ENCODE data around the gene ZNF302.
A peak's percentile ranks its signal among the peaks of the same experiment; 100 is the strongest.
"Not testable (repeated sequence)": the region's sequence is repeated elsewhere in the genome, so short reads cannot be mapped to it uniquely, and the experiment has no call there.

ZNF302 gene

DNA sequence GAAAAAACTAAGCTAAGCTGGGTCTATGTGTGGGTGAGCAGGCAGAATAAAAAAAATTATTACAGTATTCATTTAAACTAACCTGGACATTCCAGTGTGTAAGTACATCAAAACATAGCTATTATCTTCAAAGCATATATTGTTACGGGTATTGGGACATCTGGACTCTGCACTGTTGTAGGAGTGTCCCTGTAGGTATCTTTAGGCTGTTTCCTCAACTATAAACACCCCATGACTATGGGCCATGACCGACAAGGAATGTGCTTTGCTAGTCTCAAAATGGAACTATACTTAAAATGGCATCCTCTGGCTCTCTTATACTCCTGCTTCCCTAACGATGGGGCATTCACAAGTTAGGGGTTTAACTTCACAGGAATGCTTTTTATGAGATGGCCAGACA is 3.9 kb upstream of the ZNF302 start:
- no peak for DNase-seq

DNA sequence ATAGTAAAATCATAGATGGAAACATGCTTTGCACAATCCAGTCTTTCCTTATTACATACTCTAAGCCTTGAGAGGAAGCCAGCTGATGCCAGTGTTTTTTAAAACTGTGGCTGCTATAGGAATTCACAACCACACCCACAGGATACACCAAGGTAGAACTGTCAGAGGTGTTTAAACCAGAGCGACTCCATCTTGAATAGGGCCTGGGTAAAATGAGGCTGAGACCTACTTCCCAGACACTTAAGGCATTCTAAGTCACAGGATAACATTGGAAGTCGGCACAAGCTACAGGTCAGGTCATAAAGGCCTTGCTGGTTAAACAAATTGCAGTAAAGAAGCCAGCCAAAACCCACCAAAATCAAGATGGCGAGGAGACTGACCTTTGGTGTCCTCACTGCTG is 2.2 kb upstream of the ZNF302 start:
- no peak for DNase-seq

DNA sequence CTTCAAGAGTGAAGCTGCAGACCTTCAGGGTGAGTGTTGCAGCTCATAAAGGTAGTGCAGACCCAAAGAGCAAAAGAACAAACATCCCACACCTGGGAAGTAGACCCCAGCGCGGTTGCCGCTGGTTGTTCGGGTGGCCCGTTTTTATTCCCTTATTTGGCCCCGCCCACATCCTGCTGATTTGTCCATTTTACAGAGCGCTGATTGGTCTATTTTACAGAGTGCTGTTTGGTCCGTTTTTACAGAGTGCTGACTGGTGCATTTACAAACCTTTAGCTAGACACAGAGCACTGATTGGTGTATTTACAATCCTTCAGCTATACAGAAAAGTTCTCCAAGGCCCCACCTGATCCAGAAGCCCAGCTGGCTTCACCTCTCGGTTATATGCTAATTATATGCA is 1.6 kb upstream of the ZNF302 start:
- no peak for DNase-seq

DNA sequence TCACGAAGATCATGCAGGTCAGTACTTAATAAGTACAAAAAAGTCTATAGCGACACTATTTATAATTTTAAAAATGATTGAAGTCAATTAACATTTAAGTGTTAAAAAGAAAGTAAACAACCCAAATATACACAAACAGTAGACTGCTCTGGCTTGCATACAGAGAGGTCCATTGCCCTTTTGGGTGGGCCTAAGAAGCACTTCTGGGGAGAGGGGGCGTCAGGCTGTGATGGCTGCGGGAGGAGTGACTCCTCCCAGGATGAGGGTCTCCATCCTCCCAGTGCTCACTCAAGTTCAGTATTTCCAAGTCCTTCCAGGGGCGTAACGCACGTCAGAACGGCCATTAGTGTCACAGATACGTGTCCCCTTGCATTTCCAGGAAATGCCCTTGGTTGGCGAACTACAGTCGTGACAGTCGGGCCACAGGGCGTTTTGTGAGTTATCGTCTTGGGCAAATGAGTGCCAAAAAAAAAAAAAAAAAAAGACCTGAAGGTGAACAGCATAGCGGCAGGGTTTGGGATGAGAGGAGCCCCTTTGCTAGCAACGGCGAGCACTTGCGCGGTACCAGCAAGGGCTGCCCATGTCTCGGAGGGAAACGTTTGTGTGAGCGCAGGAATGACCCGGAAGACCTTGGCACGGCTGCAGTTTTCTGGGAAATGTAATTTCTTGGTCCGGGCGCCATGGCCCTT is 637 bp upstream of the ZNF302 start, which contains the start of gene SCGB2B2:
TSS of gene SCGB2B2 (minus strand) at position 463 of the 689 bp plus-strand sequence. CDS start 82,596 bp downstream, outside the sequence.
- DNase-seq: no peak

DNA sequence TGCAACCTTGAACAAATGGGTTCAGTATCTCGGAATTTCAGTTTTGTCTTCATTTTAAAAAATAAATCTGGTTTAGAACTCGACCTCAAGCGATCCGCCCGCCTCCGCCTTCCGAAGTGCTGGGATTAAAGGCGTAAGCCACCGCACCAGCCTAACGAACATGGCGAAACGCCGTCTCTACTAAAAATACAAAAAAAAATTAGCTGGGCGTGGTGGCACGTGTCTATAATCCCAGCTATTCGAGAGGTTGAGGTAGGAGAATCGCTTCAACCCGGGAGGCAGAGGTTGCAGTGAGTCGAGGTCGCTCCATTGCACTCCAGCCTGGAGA is 571 bp downstream of the ZNF302 start:
- no peak for DNase-seq

DNA sequence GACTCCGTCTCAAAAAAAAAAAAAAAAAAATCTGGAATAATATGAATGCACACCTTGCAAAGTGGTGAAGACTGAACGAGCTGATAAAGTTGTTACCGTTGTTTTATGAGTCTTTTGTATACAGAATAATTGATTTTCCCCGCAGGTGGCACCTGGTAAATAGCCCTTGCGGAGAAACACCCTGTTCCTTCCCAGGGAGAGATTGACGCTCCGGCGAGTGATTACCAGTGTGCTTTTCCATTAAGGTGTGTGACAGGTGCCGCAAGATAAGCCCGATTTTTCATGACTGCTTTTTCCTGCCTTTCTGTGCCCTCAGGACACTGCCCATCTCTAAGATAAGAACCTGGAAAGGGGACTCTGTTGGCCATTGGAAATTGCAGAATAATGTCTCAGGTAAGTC is 943 bp downstream of the ZNF302 start:
- no peak for DNase-seq

DNA sequence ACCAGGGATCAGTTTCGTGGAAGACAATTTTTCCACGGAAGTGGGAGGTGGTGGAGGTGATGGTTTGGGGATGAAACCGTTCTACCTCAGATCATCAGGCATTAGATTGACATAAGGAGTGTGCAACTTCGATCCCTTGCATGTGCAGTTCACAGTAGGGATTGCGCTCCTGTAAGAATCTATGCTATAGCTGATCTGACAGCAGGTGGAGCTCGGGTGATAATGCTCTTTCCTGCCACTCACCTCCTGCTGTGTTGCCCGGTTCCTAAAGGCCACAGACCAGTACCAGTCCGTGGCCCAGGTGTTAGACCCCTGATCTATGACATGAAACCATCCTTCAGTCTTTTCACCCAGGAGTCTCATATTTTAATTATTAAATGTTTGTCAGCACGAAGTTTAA is 4.0 kb downstream of the ZNF302 start:
- DNase-seq: no peak

DNA sequence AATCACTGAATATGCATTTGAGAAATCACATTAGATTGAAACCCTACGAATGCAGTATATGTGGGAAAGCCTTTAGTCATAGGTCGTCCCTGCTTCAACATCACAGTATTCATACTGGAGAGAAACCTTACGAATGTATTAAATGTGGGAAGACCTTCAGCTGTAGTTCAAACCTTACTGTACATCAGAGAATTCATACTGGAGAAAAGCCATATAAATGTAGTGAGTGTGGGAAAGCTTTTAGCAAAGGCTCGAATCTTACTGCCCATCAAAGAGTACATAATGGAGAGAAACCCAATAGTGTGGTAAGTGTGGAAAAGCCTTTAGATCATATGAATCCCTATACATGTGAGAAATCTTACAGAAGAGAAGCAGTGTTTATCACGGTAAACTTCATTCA is 7.8 kb downstream of the ZNF302 start:
- not testable (repeated sequence) for DNase-seq

DNA sequence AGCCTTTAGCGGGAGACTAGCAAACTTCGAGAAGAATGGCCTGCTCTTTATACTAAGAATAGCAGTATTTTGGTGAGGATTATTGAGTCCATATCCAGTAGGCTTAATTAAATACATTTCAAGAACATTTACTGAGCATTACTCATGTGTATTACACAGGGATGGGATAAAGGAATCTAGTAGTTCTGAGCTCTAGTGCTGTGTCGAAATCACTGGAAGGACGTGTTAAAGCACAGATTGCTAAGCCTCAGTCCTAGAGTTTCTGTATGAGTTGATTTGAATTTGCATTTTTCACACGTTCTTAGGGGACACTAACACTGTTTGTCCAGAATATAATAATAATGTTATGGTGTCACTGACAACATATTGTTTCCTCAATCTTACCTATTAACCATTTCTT is 9.0 kb downstream of the ZNF302 start:
- DNase-seq: no peak

DNA sequence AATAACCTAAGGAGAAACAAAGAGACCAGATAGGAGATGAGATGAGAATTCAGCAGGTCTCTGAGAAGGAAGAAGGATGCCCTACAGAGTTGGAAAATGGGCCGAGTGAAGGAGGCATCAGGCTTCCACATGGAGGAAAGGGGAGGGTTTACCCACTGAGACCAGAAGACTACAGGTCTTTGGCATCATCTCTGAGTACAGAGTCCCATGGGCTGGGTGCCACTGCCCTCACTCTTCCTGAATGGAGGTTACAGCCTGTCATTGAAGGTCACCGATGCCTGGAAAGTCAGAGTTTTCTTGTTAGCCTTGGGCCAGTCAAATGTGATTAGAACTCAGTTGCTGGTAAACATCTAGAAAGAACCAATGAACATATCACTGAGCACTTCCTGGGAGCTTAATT is 9.9 kb downstream of the ZNF302 start:
- no peak for DNase-seq

DNA sequence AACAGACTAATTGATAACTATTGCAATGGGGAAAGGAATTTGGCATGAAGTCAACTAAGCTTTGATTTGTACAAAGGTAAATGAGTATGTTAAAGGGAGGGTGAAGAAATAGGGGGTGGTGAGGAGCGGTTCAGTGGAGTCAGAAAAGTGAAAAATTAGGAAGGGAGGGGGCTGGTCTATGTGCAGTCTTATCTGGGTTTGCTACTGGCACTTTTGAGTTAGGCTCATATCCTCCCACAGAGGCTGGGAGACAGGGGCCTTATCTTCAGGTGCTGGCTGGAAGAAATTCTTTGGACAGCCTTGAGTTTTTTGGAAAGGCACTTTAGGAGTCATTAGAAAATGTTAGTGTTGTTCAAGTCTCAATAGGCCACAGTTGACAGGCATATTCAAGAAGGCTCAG is 11.1 kb downstream of the ZNF302 start:
- DNase-seq: no peak

DNA sequence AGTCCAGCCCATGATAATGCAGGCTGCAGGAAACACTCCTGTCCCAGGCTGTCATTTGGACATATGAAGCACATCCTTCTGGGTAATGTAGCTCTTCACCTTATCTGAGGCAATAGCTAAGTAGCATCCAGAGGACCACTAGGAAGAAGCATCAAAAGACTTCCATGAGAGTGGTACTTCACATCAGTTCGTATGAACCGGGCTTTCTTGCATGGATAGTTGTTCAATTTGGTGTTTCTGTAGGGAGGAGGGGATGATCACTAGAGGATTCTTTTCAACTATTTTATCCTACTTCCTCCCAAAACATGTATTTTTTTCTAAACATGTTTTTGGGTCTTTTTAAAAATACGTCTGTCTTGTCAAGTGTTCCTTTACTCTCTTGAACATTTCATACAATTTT is 12.9 kb downstream of the ZNF302 start:
- DNase-seq: no peak

DNA sequence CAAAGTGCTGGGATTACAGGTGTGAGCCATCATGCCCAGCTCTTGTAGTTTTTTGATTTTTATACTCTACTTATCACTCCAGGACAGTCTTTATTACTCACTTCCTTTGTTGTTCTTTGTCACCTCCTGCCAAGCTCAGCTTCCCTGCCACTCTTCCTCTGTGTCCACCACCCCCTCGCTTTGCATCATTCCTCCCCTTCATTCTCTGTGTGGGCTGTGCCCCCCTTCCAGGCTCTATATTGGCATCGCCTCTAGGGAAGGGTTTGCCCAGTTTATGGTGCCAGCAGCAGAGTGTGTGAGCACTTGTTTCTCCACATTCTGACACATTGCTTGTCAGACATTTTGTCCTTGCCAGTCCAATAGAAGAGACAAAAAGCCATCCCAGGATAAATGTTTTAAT is 15.1 kb downstream of the ZNF302 start:
- no peak for DNase-seq

DNA sequence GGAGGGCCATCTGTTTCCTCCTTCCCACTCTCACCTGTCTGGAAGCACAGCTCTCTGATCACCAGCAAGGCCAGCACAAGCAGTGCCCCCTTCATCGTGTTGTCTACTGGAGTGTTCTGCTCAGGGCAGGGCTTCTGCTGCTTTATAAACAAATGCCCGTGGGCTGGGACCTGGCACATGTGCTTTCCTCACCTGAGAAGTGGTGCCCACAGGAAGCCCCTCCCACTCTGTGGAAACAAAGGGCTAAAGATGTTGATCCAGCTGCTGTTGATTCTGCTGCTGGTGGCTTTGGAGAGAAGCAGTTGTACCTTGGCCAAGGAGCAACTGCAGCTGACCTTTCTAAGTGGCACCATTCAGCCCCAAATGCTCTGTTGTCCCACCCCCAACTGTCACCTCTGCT is 30.2 kb downstream of the ZNF302 start:
- no peak for DNase-seq

DNA sequence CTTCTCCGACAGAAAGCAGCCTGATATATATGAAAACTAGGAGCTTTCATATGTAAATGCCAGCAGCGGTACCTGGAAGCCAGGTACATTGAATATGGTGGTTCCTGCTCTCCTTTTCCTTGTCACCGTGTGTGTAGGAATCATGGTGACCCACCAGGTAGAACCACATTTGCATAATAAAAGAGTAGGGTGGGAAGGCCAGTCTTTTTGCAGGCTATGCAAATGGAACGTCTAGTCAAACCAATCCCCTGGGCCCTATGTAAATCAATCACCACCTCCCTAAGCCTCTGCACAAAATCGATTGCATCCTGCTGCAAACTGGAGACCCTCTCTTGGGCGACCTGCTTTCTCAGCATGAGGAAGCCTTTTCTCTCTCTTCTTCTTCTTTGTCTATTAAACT is 34.4 kb downstream of the ZNF302 start:
- DNase-seq: no peak

DNA sequence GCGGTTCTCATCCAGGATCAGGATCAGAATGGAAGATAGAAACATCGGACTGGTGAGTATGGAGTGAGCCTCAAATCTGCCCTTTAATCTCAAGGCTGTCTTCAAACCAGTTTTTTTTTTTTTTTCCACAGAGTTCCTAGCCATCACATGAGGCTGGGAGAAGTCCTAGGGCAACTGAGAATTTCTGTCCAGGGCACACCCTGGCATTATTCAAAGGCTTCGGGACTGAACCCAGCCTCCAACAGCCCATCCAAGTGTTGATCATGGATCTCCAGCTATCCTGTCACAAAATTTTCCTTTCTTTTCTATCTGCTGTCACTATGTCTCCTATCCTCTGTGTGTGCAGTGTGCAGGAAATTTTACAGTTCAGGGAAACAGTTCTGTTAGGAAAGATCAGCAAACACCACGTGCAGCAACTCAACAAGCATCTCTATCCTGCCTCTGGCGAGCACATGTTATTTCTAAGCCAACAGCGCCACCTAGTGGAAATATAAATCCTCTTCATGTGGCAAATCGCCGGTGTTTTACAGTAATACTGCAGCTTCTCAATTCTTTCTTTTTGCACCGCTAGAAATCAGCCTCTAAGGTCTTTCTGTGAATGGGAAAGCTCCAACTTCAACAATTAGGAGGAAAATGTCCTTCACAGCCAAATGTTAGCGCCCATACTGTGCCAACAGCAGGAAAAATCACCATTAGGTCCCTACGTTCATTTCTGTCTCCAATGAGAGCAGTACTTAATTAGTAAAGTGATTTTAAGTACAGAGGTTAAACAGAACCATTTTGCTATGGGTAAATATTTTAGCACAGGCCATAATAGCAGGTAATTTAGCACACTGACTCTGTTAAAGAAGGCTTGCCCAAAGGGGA is 35.1 kb downstream of the ZNF302 start:
- peak; percentile 47 for DNase-seq

DNA sequence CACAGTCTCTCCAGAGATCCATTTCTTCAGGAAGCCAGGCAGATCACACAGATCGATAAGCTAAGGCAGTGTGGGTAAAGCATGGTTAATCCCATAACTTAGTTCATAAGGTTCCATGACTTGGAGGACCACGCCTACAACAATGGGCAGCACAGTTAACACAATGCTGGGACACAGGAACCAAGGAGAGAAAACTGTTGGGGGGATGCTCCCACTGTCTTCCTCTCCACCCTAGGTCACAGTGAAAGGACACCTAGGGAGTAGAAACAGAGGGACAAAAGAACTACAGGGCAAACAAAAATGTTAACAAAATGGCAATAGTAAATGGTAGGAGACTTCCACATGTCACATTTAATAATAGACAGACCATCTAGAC is 35.8 kb downstream of the ZNF302 start:
- no peak for DNase-seq

DNA sequence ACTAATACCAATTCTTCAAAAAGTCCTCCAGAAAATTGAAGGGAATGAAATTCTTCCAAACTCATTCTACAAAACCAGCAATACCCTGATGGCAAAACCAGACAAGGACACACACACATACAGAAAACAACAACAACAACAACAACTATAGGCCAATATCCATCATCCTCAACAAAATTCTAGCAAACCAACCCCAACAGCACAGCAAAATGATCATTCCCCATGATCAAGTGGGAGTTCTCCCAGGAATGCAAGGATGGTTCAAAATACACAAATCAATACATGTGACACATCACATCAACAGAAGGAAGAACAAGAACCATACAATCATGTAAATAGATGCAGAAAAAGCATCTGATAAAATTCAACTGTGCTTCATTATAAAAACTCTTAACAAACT is 37.9 kb downstream of the ZNF302 start:
- no peak for DNase-seq

DNA sequence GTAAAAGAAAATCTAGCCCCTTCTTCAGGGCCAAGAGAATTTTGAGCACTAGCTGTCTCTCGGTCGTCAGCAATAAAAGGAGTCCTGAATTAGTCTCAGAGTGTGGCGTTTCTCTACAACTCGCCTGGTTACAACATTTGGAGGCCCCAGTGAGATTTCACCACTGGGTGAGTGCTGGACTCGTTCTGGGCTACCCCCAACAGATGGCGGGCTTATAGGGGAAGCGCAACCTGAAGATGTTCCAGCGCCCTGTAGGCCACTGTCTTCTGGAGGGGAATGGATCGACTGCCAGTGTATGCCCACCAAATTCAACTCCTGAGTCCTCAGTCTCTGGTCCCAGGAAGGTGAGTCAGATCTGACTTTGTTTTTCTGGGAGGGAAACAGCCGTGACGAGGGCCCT is 44.9 kb downstream of the ZNF302 start:
- no peak for DNase-seq

DNA sequence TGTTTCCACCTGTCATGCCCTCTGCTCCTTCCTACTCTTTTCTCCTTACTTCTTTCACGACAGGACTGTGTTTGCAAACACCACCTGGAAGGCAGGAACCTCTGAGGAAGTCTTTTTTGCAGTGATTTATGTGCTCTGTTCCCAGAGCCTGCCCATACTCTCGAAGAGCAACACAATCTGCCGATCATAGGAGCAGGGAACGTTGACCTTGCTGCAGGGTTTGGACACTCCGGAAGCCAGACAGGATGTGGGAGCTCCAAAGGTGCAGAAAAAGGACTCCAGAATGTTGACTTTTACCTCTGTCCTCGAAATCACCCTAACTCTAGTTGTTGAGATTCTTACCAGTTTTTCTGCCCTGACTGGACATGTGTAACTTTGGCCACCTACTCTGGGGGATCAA is 47.9 kb downstream of the ZNF302 start:
- DNase-seq: no peak

DNA sequence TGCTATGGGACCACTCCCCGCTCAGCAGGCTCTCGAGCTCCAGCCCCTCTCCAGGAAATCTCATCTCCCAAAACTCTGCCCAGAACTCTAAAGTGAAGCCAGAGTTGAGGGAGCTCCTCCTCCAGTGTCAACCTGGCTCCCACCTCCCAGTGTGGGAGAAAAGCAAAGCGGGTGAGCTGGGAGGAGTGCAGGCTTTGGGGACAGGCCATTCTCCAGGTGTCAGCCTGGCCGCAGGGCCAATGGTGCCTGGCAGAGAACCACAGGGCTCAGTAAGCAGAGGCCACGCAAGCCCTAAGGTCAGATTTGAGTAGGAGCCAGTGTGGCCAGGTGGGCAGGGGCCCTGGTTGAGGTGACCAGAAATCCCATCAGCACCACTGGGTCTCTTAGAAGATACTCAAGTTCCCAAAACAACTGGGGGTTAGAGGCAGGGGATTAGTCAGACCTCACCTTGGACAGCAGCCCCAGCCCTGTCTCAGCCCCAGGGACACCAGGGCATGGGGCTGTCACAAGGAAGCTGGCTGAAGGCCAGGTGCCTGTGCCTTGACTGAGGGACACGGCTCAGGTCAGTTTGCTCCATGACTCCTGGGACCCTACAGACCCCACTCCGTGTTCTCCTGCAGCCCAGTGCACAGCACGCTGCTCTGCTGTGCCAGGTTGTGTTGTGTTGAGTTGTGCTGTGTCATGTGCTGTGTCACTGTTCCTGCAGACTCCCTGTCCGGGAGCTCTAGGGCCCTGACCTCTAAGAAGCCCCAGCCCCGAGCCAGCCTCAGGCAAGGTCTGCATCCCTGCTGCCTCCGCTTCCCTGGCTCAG is 53.7 kb downstream of the ZNF302 start:
- no peak for DNase-seq

DNA sequence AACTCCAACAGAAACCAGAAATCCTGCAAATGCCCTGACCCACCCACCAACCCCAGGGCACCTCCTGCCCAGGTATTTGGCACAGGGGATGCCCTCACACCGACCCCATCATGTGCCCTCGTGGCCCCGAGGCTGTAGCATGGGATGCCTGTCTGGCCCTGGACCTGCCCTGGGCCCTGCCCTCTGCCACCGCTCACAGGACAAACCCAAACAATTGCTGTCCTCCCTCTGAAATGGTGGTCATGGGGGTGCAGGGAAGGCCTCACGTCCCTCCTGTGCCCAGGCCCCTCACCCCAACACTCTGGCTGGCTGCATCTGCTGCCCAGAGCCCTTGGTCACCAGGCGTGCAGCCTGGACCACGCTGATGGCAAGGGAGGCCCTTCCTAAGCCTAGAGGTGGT is 54.5 kb downstream of the ZNF302 start:
- no peak for DNase-seq

DNA sequence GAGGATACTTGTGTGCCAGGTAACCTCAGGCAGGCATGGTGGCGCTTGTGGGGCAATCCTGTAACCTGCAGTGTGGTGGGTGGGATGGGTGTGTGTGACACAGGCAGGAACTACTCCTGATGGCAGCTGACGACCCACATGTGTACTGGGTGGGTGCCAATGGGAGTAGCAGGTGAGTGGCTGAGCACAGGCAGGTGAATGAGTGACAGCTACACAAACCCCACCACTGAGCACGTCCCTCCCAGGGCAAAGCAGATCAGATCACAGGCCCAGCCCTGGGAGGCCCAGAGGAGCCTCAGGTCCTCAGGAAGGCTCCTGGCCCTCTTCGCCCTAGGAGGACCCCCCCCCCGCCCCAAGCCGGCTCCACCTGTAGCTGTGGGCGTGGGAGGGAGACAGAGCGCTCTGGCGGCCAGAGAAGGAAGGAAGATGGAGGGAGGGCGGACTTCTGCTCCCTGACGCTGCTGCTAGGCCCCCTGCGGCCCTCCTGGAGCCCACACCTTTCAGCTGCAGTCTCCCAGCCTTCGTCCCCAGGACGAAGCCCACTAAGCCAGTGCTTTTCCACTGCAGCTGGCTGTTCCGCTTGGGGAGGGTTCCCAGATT is 55.2 kb downstream of the ZNF302 start:
- DNase-seq: no peak
